NB4 (cell line): ENCODE results near the gene SLCO2A1.

Experiments
- MYC ChIP-seq: IDR thresholded peaks from 2 replicates; pipeline ENCODE4 v1.6.1; 2011; ENCODE audit warnings: low read depth, low read length
- POLR2A ChIP-seq: IDR thresholded peaks from 2 replicates; pipeline ENCODE4 v1.6.1; 2011; ENCODE audit warnings: mild to moderate bottlenecking; ENCODE audit not compliant: insufficient read length; ENCODE audit errors: extremely low read depth
- TF ChIP-seq, protein P1 (sequence below): IDR thresholded peaks from one replicate; pipeline ENCODE4 v1.5.1; 2012; ENCODE audit warnings: low read depth, low read length
- TF ChIP-seq, protein P2 (sequence below): IDR thresholded peaks from 2 replicates; pipeline ENCODE4 v1.6.1; 2011; ENCODE audit warnings: low read depth, low read length

DNA sequence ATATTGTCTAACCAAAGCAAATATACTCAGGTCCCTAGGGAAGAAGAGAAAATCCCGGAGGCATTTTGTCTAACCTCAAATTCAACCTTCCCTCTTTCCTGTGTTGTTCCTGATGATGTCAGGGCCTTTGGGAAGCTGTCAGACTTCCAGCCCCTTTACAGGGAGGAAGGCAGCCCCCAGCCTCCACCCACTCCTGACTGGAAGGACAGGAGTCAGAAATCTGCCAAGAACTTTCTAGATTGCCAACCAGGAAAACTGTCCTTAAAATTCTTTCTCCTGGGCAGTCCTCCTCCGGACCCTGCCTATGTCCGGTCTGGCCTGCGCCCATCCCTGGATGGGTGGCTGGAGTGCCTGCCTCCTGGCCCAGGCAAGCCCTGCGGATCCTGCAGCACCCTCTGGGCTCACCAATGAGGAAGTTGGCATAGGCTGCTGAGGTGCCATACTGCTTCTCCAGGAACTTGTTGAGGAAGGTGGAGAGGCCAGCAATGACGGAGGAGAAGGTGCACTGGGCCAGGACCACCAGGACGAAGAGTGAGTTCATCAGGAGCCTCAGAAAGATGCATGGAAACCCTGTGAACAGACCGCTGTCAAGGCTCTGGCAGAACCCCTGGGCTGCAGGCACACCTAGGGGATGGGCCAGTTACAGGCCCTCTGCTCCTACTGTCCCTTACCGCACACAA lies 81.5 kb downstream of the SLCO2A1 start:
- TF ChIP-seq MYC, result no peak
- TF ChIP-seq, protein P1, sequence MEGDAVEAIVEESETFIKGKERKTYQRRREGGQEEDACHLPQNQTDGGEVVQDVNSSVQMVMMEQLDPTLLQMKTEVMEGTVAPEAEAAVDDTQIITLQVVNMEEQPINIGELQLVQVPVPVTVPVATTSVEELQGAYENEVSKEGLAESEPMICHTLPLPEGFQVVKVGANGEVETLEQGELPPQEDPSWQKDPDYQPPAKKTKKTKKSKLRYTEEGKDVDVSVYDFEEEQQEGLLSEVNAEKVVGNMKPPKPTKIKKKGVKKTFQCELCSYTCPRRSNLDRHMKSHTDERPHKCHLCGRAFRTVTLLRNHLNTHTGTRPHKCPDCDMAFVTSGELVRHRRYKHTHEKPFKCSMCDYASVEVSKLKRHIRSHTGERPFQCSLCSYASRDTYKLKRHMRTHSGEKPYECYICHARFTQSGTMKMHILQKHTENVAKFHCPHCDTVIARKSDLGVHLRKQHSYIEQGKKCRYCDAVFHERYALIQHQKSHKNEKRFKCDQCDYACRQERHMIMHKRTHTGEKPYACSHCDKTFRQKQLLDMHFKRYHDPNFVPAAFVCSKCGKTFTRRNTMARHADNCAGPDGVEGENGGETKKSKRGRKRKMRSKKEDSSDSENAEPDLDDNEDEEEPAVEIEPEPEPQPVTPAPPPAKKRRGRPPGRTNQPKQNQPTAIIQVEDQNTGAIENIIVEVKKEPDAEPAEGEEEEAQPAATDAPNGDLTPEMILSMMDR, result no peak
- no peak for TF ChIP-seq POLR2A
- TF ChIP-seq, protein P2, sequence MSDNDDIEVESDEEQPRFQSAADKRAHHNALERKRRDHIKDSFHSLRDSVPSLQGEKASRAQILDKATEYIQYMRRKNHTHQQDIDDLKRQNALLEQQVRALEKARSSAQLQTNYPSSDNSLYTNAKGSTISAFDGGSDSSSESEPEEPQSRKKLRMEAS, result no peak
